Measurements from ENCODE around the gene SLC22A13.

SLC22A13 gene

GRCh38 chr3:38247366-38248035 lies 18.1 kb upstream of the SLC22A13 start:
- Histone ChIP-seq H3K4me3 (ENCODE audit: low read depth, low read length) (no peak overlapping the region), H3K4me1 (no peaks in the 10 kb centered on the region), H3K27me3 (no peaks in the 10 kb centered on the region), H3K9me3 (no peaks in the 10 kb centered on the region), H3K36me3 (no peaks in the 10 kb centered on the region; the same call in 1 of the 2 replicates)
- no peak for DNase-seq
- 0 out of 2 replicates have a peak, but pooled peaks have one; percentile 3 for TF ChIP-seq CTCF (IDR thresholded peaks at IDR 0.05; ENCODE audit: low read depth, low read length)

- TF ChIP-seq CTCF (IDR thresholded peaks at IDR 0.05; ENCODE audit: low read depth, low read length): no peak
- Histone ChIP-seq H3K4me3 (ENCODE audit: low read depth, low read length) (no peak overlapping the region), H3K36me3 (peaks cover 2% of the 10 kb centered on the region)
Measured at GRCh38 chr3:38250198-38250597, 15.4 kb upstream of the SLC22A13 start.

GRCh38 chr3:38251197-38251596 lies 14.4 kb upstream of the SLC22A13 start:
- no peak for TF ChIP-seq CTCF (IDR thresholded peaks at IDR 0.05; ENCODE audit: low read depth, low read length)
- no peaks in the 10 kb centered on the region for H3K27me3 ChIP-seq
- DNase-seq: no peak
- H3K36me3 ChIP-seq: peaks cover 2% of the 10 kb centered on the region
- no peaks in the 10 kb centered on the region for H3K4me1 ChIP-seq
- no peaks in the 10 kb centered on the region for H3K9me3 ChIP-seq
- no peak overlapping the region for H3K4me3 ChIP-seq (ENCODE audit: low read depth, low read length)

More at GRCh38 chr3:38250198-38250597, 15.4 kb upstream of the SLC22A13 start:
- Histone ChIP-seq H3K27me3 (no peaks in the 10 kb centered on the region), H3K4me1 (no peaks in the 10 kb centered on the region), H3K9me3 (no peaks in the 10 kb centered on the region)
- no peak for DNase-seq

- Histone ChIP-seq H3K4me1 (no peaks in the 10 kb centered on the region), H3K36me3 (peaks cover 2% of the 10 kb centered on the region), H3K27me3 (no peaks in the 10 kb centered on the region), H3K9me3 (no peaks in the 10 kb centered on the region), H3K4me3 (ENCODE audit: low read depth, low read length) (no peak overlapping the region)
- no peak for DNase-seq
- TF ChIP-seq CTCF (IDR thresholded peaks at IDR 0.05; ENCODE audit: low read depth, low read length): no peak
Measured at GRCh38 chr3:38253704-38254103, 11.9 kb upstream of the SLC22A13 start.

- DNase-seq: no peak
- Histone ChIP-seq H3K9me3 (no peaks in the 10 kb centered on the region), H3K4me1 (no peaks in the 10 kb centered on the region), H3K4me3 (ENCODE audit: low read depth, low read length) (no peak overlapping the region), H3K27me3 (no peaks in the 10 kb centered on the region), H3K36me3 (peaks cover 2% of the 10 kb centered on the region)
- no peak for TF ChIP-seq CTCF (IDR thresholded peaks at IDR 0.05; ENCODE audit: low read depth, low read length)
Measured at GRCh38 chr3:38254872-38255271, 10.7 kb upstream of the SLC22A13 start.

GRCh38 chr3:38255627-38256026 lies 10.0 kb upstream of the SLC22A13 start:
- no peaks in the 10 kb centered on the region for H3K9me3 ChIP-seq
- no peaks in the 10 kb centered on the region for H3K27me3 ChIP-seq
- H3K4me1 ChIP-seq: no peaks in the 10 kb centered on the region
- peaks cover 2% of the 10 kb centered on the region for H3K36me3 ChIP-seq
- DNase-seq: no peak
- no peak overlapping the region for H3K4me3 ChIP-seq (ENCODE audit: low read depth, low read length)
- TF ChIP-seq CTCF (IDR thresholded peaks at IDR 0.05; ENCODE audit: low read depth, low read length): no peak

All from BE2C (cell line).